Measurements from ENCODE around the gene MMS19. TPM values are rescaled to one million over a fixed set of nuclear protein-coding genes. Genes with fewer than 3 reads are reported as not detected.
"Not testable (repeated sequence)": the region's sequence is repeated elsewhere in the genome, so short reads cannot be mapped to it uniquely, and the experiment has no call there.

MMS19 gene
- total RNA-seq, 1 donor from 2014 or later, result 147 TPM

- DNase-seq (ENCODE audit: extremely low read depth, low read depth, low spot score), result not testable (repeated sequence)
Observed at GRCh38 chr10:97468781-97469180, 29.4 kb downstream of the MMS19 start.

- DNase-seq (ENCODE audit: extremely low read depth, low read depth, low spot score), result no peak
Observed at GRCh38 chr10:97468162-97468561, 30.1 kb downstream of the MMS19 start.

- no peak for DNase-seq (ENCODE audit: extremely low read depth, low read depth, low spot score)
Observed at GRCh38 chr10:97466755-97467154, 31.5 kb downstream of the MMS19 start.

- DNase-seq (ENCODE audit: extremely low read depth, low read depth, low spot score), result no peak
Observed at GRCh38 chr10:97465982-97466381, 32.2 kb downstream of the MMS19 start.

- no peak for DNase-seq (ENCODE audit: extremely low read depth, low read depth, low spot score)
Observed at GRCh38 chr10:97464226-97464625, 34.0 kb downstream of the MMS19 start.

GRCh38 chr10:97463363-97464132 is 34.7 kb downstream of the MMS19 start:
- DNase-seq (ENCODE audit: extremely low read depth, low read depth, low spot score), result no peak

- no peak for DNase-seq (ENCODE audit: extremely low read depth, low read depth, low spot score)
Observed at GRCh38 chr10:97462309-97462708, 35.9 kb downstream of the MMS19 start.

- no peak for DNase-seq (ENCODE audit: extremely low read depth, low read depth, low spot score)
Observed at GRCh38 chr10:97459933-97460332, 38.3 kb downstream of the MMS19 start.

GRCh38 chr10:97459111-97459510 is 39.1 kb downstream of the MMS19 start:
- no peak for DNase-seq (ENCODE audit: extremely low read depth, low read depth, low spot score)

GRCh38 chr10:97456686-97457065 is 41.5 kb downstream of the MMS19 start:
- no peak for DNase-seq (ENCODE audit: extremely low read depth, low read depth, low spot score)

- DNase-seq (ENCODE audit: extremely low read depth, low read depth, low spot score), result no peak
Observed at GRCh38 chr10:97456034-97456685, 42.1 kb downstream of the MMS19 start.

GRCh38 chr10:97454330-97455036 is 43.7 kb downstream of the MMS19 start:
- DNase-seq (ENCODE audit: extremely low read depth, low read depth, low spot score), result no peak

- DNase-seq (ENCODE audit: extremely low read depth, low read depth, low spot score), result no peak
Observed at GRCh38 chr10:97452352-97452751, 45.9 kb downstream of the MMS19 start.

- DNase-seq (ENCODE audit: extremely low read depth, low read depth, low spot score), result no peak
Observed at GRCh38 chr10:97451605-97452004, 46.6 kb downstream of the MMS19 start.

GRCh38 chr10:97450828-97451227 is 47.4 kb downstream of the MMS19 start:
- DNase-seq (ENCODE audit: extremely low read depth, low read depth, low spot score), result no peak

- peak; percentile 72 for DNase-seq (ENCODE audit: extremely low read depth, low read depth, low spot score)
Observed at GRCh38 chr10:97445722-97446639, 52.2 kb downstream of the MMS19 start, which contains the start of the genes EXOSC1 and ZDHHC16. EXOSC1 (minus strand) TSS chr10:97446006; CDS start chr10:97445985, 21 bp downstream. ZDHHC16 (plus strand) TSS chr10:97446175; CDS start chr10:97451676, 5,501 bp downstream.

- no peak for DNase-seq (ENCODE audit: extremely low read depth, low read depth, low spot score)
Observed at GRCh38 chr10:97445357-97445721, 52.9 kb downstream of the MMS19 start.

GRCh38 chr10:97444212-97444611 is 54.0 kb downstream of the MMS19 start:
- no peak for DNase-seq (ENCODE audit: extremely low read depth, low read depth, low spot score)

- DNase-seq (ENCODE audit: extremely low read depth, low read depth, low spot score), result no peak
Observed at GRCh38 chr10:97442277-97442676, 55.9 kb downstream of the MMS19 start.

GRCh38 chr10:97435211-97435610 is 63.0 kb downstream of the MMS19 start:
- DNase-seq (ENCODE audit: extremely low read depth, low read depth, low spot score), result no peak

GRCh38 chr10:97434557-97434956 is 63.7 kb downstream of the MMS19 start:
- no peak for DNase-seq (ENCODE audit: extremely low read depth, low read depth, low spot score)
